HG03354 (cell line): ENCODE results near the gene YJEFN3.

Experiments used
- ATAC-seq: cut with Tn5 transposase; IDR thresholded peaks from one replicate; pipeline ENCODE4 v1.9.1; 2021; ENCODE audit warnings: mild to moderate bottlenecking; ENCODE audit not compliant: unreplicated experiment, poor library complexity, severe bottlenecking

YJEFN3 gene

GRCh38 chr19:19570571-19570970 lies 41.9 kb downstream of the YJEFN3 start:
- no peak for ATAC-seq

- ATAC-seq: no peak
Measured at GRCh38 chr19:19571071-19571786, 42.5 kb downstream of the YJEFN3 start.

- ATAC-seq: no peak
Measured at GRCh38 chr19:19575411-19575810, 46.7 kb downstream of the YJEFN3 start.

- ATAC-seq: no peak
Measured at GRCh38 chr19:19578252-19578651, 49.5 kb downstream of the YJEFN3 start.

DNA sequence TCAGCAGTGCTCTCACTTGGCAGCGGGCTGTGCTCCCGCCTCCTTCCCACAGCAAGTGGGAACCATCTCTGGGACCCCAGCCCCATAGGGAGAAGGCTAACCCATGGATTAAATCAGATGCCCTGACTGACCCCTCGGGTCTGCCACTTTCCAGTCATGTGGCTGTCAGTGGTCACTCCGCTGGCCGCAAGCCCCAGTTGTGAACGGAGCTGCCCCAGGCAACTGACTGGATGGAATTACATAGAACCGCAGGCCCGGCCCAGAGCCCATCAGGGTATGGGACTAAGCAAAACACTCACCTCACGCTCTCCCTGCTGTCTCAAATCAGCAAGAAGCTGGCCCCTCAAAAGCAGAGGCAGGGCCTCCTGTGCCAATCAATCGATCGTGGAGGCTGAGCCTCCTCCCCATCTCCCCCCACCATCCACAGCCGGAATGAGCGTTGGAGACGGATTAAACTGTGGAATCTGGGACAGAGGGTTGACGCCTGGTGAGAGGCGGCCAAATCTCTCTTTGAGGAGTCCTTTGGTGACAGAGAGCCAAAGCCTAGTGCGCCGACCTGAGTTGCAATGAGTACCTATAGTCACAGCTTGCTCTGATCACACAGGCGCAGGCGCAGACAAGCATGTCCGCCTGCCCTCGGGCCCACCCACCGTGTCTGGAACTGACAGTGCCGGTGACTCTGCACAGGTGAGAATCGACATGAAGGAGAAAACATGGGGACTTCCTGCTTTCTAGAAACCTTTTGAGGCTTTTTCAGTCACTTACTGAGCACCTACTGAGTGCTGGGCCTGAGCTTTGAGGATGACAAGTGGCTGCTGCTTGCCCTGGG lies 51.0 kb downstream of the YJEFN3 start:
- no peak for ATAC-seq

DNA sequence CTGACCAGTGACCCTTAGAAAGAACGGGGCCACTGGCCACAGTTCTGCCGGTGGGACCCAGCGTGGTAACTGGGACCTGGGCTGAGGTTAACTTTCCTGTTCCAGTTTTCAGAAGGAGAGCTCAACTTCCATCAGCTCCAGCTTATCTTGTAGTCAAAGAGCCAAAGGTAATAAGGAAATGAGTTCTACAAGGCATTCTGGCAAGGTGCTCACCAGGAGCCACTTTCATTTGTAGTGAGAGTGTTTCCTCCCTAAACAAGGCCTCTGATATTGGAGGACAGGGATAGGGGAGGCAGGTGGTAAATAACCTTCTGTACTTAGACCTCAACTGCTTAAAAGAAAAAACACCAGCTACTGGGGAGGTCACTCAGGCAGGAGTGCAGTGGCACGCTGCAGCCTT lies 51.7 kb downstream of the YJEFN3 start:
- no peak for ATAC-seq

DNA sequence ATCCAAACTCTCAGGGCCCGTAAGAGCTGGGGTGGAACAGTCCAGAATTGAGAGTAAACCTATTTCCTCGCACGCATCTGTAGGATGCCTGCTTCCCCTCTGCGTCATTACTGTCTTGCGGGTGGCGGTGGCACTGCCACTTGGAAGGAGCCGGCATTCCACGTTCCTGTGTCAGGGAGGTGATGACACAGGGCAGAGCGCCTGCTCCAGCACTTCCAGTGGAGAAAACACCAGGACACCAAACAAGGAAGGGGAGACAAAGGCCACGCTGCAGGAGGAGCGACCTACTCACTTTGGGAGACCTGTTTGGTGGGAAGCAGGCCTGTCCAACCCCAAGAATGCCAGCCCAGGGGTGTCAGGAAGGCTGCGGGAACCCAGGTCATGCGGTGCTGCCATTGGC lies 52.7 kb downstream of the YJEFN3 start:
- no peak for ATAC-seq

GRCh38 chr19:19582471-19582870 lies 53.8 kb downstream of the YJEFN3 start:
- ATAC-seq: no peak

- no peak for ATAC-seq
Measured at GRCh38 chr19:19584356-19584755, 55.6 kb downstream of the YJEFN3 start.
